CD4-positive, alpha-beta T cell treated with Interleukin-4 for 1 hour (primary cell): ENCODE measurements around the gene UGT1A7.

ENCODE experiments used
- DNase-seq, 2 donors: peaks; one replicate each; pipeline ENCODE4 v3.0.0-alpha.2; 2020 to 2022

Gene UGT1A7

GRCh38 chr2:233764761-233765160 is 83.1 kb downstream of the UGT1A7 start:
- DNase-seq: no peak

- DNase-seq: no peak
Measured at GRCh38 chr2:233766416-233766815, 84.7 kb downstream of the UGT1A7 start.

- DNase-seq: no peak
Measured at GRCh38 chr2:233768076-233768475, 86.4 kb downstream of the UGT1A7 start.

GRCh38 chr2:233769260-233769659 is 87.6 kb downstream of the UGT1A7 start:
- no peak for DNase-seq

GRCh38 chr2:233772153-233772552 is 90.5 kb downstream of the UGT1A7 start:
- DNase-seq: no peak

- no peak for DNase-seq
Measured at GRCh38 chr2:233772583-233772982, 90.9 kb downstream of the UGT1A7 start.

GRCh38 chr2:233773854-233774253 is 92.2 kb downstream of the UGT1A7 start:
- DNase-seq: no peak

GRCh38 chr2:233775414-233775813 is 93.7 kb downstream of the UGT1A7 start:
- no peak for DNase-seq

- no peak for DNase-seq
Measured at GRCh38 chr2:233778030-233778429, 96.3 kb downstream of the UGT1A7 start, which contains the start of gene MROH2A. Gene MROH2A (plus strand): TSS chr2:233778330. CDS start chr2:233779359, 1,029 bp downstream.

GRCh38 chr2:233779722-233780121 is 98.0 kb downstream of the UGT1A7 start:
- DNase-seq: no peak

GRCh38 chr2:233780771-233781170 is 99.1 kb downstream of the UGT1A7 start:
- DNase-seq: no peak

- no peak for DNase-seq
Measured at GRCh38 chr2:233789554-233789953, 107.9 kb downstream of the UGT1A7 start.

GRCh38 chr2:233791151-233791882 is 109.6 kb downstream of the UGT1A7 start:
- DNase-seq: no peak

GRCh38 chr2:233791883-233792329 is 110.2 kb downstream of the UGT1A7 start:
- DNase-seq: no peak

- DNase-seq: no peak
Measured at GRCh38 chr2:233792720-233793119, 111.0 kb downstream of the UGT1A7 start.

- no peak for DNase-seq
Measured at GRCh38 chr2:233793465-233794127, 111.9 kb downstream of the UGT1A7 start.

- no peak for DNase-seq
Measured at GRCh38 chr2:233794128-233794658, 112.5 kb downstream of the UGT1A7 start.

- no peak for DNase-seq
Measured at GRCh38 chr2:233795735-233796171, 114.1 kb downstream of the UGT1A7 start.

GRCh38 chr2:233796254-233796653 is 114.6 kb downstream of the UGT1A7 start:
- no peak for DNase-seq

GRCh38 chr2:233798335-233799086 is 116.8 kb downstream of the UGT1A7 start:
- no peak for DNase-seq

GRCh38 chr2:233799087-233799665 is 117.5 kb downstream of the UGT1A7 start:
- no peak for DNase-seq

GRCh38 chr2:233799716-233800115 is 118.0 kb downstream of the UGT1A7 start:
- no peak for DNase-seq

GRCh38 chr2:233800208-233800607 is 118.5 kb downstream of the UGT1A7 start:
- no peak for DNase-seq
